HG02610 (cell line): ENCODE measurements around the gene BACH2.
"Not testable (repeated sequence)": the region's sequence is repeated elsewhere in the genome, so short reads cannot be mapped to it uniquely, and the experiment has no call there.

Source experiments
- ATAC-seq: cut with Tn5 transposase; IDR thresholded peaks from one replicate; pipeline ENCODE4 v1.9.1; 2021; ENCODE audit warnings: mild to moderate bottlenecking, moderate library complexity; ENCODE audit not compliant: unreplicated experiment

The BACH2 gene

DNA sequence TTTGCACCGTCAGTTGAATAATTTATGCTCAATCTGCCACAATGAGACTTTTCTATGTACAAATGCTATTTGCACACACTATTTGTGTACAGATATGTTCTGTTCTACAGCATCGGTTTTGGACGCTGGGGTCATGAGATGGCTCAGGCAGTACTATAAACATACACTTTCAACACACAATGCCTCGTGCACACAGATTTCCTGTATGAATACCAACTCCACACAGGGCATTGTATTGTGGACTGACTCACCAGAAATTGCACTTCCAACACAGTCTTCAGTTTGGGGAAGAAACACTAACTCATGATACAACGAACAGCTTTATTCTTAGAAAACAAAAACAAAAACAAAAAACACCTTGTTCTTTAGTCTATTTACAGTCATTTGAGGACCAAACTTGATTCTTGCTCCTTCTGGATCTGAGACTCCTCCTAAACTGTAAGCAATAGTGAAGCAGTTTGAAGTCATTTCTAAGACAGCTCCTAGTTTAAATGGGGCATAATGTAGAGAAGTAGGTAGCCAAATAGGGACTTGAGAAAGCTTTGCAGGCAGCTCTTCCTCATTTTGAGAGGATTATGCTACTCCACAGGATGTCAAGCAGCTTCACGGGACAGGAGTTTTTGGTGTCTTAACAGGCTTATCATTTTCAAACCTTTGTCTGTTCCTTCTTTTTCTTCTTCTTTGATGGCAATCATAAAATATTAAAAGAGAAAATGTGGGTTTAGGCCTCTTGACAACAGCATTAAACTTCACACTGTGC, 368.7 kb downstream of the BACH2 start:
- no peak for ATAC-seq

DNA sequence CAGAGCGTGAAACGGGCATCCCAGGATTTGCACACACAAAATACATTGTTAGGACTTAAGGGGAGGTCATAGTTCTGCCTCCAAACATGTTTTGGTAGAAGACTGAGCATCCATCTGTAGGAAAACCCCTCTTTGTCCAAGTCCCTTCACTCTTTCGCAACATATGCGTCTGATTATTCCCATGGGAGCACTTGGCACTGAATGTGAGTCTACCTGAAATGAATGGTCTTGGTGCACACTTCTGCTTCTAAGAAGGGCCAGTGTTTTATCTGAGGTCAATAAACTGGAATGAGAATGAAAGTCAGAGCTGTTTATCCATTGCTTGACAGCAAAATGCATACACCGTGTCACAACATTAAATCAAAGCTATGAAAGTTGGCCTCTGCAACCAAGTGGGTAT, 369.4 kb downstream of the BACH2 start:
- no peak for ATAC-seq

DNA sequence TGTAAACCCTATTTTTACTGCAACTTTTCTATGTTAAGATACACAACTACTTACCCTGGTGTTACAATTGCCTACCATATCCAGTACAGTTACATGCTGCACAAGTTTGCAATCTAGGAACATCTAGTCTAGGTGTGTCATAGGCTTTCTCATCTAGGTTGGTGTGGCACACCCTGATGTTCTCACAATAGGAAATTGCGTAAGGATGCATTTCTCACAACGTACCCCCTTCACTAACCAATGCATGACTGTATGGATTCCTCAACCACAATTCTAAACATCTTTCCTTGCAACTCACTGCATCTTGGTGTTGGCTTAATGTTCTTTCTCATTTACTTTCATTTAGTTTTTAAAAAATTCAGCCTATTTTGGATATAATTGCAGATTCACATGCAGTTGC, 370.8 kb downstream of the BACH2 start:
- no peak for ATAC-seq

DNA sequence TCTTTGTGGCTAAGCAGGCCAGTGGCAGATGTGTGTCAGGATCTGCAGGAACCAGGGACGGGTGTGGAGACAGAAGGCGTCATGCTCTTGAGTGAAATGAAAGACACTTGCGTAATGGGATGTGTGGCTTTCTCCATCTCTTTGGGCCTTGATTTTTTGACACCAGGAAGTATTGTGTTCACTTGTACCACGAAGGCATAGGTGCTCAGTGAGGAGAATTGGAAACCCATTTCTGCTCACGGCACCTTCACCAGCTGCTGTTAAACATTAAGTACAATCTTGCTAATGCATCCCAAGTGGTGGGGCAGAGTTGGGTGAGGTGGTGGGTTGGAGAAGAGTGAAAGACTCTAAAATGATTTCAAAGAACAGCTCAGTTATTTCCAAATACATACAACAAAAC, 372.4 kb downstream of the BACH2 start:
- ATAC-seq, result no peak

DNA sequence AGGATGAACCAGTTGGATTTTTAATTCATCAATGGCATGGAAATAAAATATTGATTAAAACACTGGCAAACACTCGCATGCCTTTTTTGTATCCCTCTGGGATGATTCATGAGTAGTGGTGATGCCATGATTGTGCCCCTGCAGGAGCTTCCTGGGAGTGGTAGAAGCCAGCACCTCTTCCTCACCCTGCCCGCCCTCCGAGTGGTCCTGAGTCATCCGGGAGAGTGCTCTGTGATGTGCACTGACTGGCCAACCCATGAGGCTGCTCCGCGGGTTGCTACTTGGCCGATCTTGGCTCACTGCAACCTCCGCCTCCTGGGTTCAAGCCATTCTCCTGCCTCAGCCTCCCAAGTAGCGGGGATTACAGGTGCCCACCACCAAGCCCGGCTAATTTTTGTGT, 375.0 kb downstream of the BACH2 start:
- no peak for ATAC-seq

DNA sequence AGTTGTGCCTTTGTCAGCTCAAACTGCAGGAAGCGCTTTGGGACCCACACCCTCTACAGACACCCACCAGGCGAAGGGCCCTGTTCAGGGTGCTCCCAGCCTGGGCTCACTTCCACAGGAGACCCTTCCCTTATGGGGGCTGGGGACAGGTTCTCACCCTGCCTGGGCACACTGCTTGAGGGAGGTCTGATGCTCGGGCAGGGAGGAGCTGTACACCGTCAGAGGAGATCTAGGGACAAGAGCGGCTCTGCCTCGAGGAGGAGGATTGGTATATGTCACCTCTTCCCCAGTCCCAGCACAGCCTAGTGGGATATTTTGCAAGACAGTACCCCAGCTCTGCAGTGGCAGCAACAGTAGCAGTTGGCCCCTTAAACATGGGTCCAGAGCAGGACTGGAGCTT, 375.4 kb downstream of the BACH2 start:
- no peak for ATAC-seq

DNA sequence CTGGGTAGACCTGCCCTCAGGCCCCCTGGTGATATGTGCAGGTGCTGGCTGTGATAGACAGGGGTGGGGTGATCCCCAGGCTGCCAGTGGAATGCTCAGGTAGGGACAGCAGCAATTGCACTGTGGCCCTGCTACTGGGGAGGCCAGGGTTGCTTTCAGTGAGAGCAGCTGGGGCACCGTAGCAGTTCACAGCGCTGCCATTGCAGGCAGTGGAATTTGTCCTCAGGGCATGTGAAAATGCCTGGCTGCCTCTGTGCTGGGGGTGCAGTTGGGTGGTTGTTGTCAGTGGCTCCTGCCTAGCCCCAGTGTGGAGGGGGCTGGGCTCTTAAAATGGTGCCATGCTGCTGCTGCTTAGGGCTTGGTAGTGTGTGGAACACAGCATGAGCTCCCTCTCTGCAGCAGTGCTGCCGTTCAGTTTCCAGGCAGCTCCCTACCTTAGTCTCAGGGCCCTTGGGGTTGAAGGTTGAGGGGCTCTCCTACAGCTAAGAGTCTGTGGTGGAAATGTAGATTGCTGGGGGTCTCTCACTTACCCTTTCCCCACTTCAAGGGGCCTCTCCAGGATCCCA, 378.8 kb downstream of the BACH2 start:
- ATAC-seq, result no peak

DNA sequence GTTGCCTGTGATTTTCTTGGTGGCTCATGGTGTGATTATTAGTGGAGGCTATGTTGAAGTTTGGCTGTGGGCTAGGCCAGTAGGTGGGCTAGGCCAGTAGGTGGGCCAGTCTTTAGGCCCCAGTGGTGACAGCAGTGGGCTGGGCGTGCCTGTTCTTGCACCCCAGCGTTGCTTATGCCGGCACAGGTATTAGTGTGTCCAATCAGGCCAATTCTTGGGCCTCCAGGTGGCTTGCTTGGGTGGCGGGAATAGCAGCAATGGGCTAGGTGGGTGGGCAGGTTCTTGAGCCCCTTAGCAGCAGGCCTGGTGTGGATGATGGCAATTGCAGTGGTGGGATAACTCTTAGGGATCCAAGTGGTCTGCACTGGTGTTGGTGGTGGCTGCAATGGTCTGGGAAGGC, 379.4 kb downstream of the BACH2 start:
- ATAC-seq, result no peak

DNA sequence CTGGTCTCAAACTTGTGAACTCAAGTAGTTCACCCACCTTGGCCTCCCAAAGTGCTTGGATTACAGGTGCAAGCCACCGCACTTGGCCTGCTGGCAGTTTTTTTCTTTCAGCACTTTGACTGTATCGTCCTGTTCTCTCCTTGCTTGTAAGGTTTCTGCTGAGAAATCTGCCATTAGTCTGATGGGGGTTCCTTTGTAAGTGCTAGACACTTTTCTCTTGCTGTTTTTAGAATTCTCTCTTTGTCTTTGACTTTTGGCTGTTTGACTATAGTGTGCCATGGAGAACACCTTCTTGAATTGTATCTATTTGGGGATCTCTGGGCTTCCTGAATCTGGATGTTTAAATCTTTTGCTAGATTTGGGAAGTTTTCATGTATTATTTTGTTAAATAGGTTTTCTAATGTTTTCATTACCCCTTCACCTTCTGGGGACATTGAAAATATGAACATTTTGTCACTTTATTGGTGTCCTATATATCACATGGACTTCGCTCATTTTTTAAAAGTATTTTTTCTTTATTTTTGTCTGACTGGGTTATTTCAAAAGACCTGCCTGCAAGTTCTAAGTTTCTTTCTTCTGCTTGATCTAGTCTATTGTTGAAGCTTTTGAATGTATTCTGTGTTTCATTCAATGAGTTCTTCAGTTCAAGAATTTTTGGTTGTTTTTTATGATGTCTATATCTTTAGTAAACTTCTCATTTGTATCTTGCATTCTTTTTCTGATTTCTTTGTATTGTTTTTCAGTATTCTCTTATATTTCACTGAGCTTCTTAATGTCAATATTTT, 380.3 kb downstream of the BACH2 start:
- ATAC-seq, result no peak

DNA sequence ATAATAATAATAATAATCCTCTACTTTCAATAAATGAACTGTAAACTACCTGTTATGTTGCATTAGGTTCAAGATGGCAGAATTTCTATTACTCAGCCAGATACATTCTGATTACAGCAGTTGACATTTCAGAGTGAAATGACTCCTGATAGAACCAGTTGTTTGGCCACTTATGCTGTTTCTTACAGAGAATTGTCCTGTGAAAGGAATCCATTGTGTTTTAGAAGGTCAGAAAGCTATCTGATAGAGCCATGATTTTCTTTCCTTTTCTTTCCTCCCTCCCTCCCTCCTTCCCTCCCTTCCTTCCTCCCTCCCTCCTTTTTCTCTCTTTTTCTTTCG, 385.8 kb downstream of the BACH2 start:
- ATAC-seq, result no peak

DNA sequence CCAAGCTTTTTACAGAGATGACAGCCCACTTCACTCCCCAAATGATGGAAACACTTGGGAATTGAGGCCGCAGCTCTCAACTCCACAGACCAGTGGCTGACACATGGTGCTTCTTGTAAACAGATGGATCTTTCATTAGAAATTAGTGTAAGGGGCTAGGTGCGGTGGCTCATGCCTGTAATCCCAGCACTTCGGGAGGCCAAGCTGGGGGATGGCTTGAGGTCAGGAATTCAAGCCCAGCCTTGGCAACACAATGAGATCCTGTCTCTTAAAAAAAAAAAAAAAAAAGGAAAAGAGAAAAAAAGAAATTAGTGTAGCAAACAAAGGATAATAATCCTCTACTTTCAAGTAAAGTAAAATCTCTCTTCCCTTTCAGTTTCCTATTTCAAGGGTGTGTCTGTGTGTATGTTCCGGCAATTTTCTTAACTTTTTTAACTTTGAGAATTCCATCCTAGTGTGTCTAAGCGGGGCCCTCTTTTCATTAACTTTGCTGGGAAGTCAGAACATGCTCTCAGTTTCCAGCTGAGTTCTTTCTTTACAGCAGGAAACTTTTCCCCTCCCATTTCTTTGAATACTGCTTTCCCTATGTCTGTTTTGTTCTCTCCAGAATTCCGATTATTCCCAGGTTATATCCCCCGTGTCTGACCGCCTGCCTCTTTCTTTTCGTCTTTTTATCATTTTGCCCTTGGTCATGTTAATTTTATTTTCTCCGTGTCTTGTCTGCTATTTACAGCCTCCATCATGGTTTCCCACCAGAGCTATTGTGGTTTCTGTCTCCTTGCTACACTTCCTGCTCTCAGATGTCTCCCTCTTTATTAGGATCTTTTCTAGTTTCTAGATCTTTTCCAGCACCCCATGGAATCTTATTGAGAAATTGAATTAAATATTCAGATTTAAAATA, 386.4 kb downstream of the BACH2 start:
- ATAC-seq, result not testable (repeated sequence)

DNA sequence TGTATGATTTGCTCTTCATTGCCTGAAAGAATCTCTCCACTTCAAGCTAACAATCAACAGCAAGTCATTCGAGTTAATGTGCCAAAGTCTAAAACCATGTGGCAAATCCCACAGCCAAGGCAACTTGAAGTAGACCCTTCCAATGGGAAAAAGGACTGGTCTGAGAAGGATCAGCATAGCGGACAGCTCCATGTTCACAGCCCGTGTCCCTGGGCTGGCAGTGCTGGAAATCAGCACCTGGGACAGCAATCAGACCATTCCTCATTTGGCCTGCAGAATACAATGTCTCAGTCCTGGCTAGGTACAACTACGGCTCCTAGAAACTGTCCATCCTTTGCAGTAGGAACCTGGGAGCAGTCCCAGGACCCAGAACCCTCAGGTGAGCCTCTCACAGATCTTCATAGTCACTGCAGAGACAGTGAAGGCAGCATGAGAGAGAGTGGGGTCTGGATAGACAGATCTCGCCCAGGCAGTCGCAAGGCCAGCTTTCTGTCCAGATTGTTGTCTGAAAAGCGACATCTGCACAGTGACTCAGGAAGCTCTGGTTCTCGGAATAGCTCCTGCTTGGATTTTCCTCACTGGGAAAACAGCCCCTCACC, 401.3 kb downstream of the BACH2 start:
- no peak for ATAC-seq

DNA sequence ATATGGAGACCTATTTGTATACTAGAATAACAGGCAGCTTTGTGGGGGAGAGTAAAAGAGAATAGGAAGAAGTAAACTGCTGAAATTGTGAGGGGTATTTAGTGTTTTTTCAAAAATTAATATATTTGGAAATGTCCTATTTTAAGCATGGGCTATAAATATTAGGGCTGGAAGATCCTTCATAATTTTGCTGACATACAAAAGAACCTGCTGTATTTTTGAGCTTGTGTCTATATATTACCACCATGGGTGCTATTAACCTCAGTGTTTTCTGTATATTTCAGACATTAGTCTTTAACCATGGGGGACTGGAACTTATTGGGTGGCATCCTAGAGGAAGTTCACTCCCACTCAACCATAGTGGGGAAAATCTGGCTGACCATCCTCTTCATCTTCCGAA, 402.5 kb downstream of the BACH2 start, which contains the start of gene GJA10:
GJA10 (plus strand) TSS at position 301 of the 400 bp plus-strand sequence; CDS start at position 301, 0 bp downstream.
- no peak for ATAC-seq

DNA sequence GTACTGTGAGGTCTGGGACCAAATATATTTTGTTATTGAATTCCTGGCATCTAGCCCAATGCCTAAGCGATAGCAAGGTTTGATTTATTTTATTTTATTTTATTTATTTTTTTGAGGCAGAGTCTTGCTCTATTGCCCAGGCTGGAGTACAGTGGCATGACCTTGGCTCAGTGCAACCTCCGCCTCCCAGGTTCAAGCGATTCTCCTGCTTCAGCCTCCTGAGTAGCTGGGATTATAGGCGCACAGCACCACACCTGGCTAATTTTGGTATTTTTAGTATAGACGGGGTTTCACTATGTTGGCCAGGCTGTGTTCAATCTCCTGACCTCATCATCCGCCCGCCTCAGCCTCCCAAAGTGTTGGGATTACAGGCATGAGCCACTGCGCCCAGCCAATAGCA, 404.1 kb downstream of the BACH2 start:
- not testable (repeated sequence) for ATAC-seq

DNA sequence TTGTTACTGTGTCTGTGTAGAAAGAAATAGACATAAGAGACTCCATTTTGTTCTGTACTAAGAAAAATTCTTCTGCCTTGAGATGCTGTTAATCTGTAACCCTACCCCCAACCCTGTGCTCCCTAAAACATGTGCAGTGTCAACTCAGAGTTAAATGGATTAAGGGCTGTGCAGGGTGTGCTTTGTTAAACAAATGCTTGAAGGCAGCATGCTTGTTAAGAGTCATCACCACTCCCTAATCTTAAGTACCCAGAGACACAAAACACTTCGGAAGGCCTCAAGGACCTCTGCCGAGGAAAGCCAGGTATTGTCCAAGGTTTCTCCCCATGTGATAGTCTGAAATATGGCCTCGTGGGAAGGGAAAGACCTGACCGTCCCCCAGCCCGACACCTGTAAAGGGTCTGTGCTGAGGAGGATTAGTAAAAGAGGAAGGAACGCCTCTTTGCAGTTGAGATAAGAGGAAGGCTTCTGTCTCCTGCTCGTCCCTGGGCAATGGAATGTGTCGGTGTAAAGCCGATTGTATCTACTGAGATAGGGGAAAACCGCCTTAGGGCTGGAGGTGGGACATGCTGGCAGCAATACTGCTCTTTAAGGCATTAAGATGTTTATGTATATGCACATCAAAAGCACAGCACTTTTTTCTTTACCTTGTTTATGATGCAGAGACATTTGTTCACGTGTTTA, 405.7 kb downstream of the BACH2 start:
- ATAC-seq, result not testable (repeated sequence)

DNA sequence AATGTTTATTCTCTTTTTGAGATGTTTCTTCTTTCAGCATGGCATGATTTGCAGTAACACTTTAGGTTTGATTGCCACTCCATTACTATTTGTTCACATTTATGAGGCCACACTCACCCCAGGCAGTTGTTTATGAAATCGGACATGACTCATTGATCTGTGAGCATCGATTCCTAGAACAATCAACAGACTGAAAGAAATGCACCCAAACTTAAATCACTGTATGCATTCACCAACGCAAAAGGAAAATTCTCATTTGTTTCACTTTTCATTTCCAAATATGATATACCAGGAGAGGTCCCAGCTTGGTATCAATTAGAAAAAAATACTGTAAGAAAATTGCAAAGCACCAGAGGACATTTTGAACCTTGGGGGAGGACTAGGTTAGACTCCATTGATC, 407.8 kb downstream of the BACH2 start:
- ATAC-seq, result no peak

DNA sequence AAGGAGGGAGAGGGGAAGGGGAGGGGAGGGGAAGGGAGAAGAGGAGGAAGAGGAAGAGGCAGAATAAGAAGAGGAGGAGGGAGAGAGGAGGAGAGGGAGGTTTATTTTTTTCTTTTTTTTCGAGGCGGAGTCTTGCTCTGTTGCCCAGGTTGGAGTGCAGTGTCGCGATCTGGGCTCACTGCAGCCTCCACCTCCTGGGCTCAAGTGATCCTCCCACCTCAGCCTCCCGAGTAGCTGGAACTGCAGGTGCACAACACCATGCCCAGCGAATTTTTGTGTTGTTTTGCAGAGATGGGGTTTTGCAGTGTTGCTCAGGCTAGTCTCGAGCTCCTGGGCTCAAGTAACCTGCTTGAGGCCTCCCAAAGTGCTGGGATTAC, 408.5 kb downstream of the BACH2 start:
- ATAC-seq, result no peak

DNA sequence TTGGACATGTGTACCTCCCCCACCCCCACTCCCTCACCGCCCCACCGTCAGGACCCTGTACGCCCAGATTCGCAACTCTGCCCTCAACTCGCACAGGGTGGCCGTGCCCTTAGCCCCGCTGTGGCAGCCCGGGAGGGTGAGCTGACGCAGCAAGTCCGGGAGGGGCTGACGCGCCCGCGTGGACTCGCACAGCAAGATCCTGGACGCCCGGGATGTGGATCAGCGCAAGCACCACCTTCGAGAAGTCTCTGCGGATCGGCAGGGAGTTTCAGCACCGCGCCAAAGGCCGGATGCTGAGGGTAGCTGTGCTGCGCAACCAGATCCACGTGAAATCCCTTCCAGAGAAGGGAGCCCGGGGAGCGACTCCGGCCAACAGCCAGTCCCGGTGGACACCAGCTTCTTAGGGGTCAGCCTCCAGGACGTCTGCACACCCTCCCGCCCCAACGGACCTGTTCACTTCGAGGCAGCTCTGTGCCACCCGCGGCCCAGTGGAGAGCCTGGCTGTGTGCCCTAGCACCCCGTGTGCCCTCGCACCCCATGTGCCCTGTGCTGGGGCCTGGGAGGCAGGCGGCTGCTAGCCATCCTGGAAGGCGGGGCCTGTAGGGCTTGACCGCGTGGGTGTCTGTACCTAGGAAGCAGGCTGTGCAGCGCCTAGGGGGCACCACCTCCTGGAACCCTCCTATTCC, 409.0 kb downstream of the BACH2 start:
- no peak for ATAC-seq

DNA sequence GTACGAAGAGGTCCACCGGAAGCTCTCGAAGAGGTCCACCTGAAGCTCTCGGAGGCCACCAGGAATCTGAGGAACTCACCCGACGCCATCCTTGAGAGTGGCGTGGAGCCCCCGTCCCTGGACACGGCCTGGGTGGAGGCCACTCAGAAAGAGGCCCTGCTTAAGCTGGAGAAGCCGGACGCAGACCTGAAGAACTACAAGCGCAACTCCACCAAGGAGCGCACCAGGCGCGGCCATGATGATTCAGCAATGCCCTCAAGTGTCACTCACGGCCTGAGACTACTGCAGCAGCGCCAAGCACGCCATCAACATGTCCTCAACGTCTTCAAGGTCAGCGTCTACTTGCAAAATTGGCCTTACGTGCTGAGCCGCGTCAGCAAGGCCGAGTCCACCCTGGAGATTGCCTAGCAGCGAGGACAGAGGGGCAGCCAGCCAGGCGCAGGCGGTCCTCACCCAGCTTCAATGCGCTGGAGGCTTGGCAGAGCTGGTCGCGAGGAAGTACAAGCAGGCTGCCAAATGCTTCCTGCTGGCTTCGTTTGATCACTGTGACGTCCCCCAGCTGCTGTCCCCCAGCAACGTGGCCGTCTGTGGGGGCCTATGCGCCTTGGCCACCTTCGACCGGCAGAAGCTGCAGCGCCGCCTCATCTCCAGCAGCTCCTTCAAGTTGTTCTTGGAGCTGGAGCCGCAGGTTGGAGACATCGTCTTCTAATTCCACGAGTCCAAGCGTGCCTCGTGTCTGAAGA, 410.1 kb downstream of the BACH2 start:
- no peak for ATAC-seq
